Stimulated activated CD4-positive, alpha-beta T cell treated with anti-CD3 and anti-CD28 coated beads, Interleukin-2, amount 100 ng/mL, for 4 hours (primary cell): ENCODE data around the gene ARPC4.

ENCODE experiments used
- DNase-seq: peaks from one replicate; pipeline ENCODE4 v3.0.0-alpha.2; 2020; ENCODE audit warnings: low read depth

ARPC4 gene

DNA sequence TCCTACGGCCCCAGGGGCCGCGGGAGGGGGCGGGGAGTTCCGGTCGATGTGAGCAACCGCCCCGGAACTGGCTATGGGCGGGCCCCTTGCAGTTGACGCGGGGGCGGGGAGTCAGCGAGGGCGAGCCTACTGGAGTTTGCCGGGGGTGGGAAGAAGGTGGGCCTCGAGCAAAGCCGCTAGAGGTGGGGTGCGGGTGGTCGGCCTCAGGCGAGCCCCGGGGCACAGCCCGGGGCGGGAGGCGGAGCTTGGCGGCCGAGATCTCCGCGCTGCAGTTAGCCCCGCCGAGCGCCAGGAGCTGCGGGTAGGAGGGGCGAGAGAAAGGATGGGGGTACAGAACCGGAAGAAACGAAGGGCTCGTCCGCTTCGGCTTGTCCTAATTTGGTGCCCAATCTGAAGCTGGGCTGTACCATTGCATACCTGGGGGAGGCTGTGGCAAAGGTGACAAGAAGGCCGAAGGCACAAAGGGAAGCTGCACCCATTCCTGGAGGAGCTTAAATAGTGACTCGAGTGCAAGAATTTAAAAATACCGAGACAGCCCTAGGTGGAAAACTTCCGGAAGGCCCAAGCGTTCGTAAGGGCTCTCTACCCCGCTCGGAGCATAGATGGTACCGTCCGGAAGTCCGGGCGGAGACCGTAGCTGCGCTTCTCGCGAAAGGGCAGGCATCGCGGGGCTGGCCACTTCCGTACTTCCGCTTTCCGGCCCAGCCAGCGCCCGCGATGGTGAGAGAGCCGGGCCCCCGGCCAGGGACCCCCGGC lies at the start of gene ARPC4, which contains the start of gene TADA3:
Gene ARPC4 (plus strand): TSS at position 678 of the 756 bp plus-strand sequence. CDS start 40 bp downstream, at position 718.
Gene TADA3 (minus strand): TSS at position 69 of the 756 bp plus-strand sequence. CDS start 1,007 bp downstream, outside the sequence.
- DNase-seq: peak; percentile 92

DNA sequence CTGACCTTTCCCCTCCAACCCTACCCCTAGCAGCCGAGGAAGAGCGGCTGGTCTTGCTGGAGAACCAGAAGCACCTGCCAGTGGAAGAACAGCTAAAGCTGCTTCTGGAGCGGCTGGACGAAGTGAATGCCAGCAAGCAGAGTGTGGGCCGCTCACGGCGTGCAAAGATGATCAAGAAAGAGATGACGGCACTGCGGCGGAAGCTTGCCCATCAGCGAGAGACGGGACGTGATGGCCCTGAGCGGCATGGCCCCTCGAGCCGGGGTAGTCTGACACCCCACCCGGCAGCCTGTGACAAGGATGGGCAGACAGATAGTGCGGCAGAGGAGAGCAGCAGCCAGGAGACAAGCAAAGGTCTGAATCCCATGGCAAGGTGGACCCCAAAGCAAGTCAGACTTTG lies 49.3 kb upstream of the ARPC4 start:
- DNase-seq: no peak

DNA sequence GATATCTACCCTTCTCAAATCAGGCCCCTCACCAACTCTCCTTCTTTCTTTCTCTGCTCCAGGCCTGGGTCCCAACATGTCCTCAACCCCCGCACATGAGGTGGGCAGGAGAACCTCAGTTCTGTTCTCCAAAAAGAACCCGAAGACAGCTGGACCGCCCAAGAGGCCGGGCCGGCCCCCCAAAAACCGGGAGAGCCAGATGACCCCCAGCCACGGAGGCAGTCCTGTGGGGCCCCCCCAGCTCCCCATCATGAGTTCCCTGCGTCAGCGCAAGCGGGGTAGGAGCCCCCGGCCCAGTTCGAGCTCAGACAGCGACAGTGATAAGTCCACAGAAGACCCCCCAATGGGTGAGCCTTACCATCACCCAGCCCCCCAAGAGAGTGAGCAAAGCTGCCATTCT lies 48.7 kb upstream of the ARPC4 start:
- DNase-seq: no peak

DNA sequence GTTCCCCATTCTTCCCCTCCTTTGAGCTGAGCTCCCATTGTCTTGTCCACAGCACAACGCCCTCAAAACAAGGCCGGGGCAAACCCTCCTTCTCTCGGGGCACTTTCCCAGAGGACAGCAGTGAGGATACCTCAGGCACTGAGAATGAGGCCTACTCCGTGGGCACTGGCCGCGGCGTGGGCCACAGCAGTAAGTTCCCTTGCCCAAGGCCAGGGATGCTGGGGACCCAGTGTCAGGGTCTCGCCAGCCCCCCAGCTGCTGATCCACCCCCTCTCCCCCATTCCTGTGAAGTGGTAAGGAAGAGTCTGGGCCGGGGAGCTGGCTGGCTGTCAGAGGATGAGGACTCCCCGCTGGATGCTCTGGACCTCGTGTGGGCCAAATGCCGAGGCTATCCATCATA lies 47.4 kb upstream of the ARPC4 start:
- DNase-seq: no peak

- no peak for DNase-seq
Measured at GRCh38 chr3:9746330-9746729, 46.6 kb upstream of the ARPC4 start.

- DNase-seq: no peak
Measured at GRCh38 chr3:9747267-9747666, 45.6 kb upstream of the ARPC4 start.

DNA sequence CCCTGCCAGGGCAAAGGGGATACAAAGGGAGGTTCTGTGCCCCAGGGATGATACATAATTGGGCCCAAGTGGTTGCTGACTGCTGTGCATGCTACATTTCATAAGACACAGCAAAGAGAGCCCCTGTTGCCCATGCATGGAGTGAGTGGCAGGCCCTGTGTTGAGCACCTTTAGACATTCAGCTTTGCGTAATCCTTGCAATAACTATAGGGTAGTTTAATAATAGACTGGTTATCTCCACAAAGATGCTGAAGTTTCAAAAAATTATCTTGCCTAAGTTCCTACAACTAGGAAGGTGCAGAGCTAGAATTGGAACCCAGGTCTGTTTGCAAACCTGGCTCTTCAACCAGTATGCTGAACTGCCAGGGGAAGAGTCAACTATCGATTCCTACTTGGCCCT lies 44.9 kb upstream of the ARPC4 start:
- no peak for DNase-seq

DNA sequence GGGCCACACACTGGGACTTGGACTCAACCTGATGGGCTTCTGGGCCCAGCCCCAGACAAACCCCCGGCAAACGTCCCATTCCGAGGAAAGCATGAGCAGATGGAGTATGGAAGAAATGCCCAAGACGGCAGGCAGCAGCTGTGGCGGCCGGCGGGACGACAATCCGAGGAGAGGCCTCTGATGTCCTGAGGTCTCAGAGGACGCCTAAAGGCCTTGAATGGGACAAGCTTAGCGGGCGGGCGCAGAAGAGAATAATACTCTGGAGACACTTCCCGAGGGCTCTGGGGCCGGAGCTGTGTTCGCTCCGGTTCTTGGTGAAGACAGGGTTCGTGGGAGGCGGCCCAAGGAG lies 43.6 kb upstream of the ARPC4 start:
- no peak for DNase-seq

DNA sequence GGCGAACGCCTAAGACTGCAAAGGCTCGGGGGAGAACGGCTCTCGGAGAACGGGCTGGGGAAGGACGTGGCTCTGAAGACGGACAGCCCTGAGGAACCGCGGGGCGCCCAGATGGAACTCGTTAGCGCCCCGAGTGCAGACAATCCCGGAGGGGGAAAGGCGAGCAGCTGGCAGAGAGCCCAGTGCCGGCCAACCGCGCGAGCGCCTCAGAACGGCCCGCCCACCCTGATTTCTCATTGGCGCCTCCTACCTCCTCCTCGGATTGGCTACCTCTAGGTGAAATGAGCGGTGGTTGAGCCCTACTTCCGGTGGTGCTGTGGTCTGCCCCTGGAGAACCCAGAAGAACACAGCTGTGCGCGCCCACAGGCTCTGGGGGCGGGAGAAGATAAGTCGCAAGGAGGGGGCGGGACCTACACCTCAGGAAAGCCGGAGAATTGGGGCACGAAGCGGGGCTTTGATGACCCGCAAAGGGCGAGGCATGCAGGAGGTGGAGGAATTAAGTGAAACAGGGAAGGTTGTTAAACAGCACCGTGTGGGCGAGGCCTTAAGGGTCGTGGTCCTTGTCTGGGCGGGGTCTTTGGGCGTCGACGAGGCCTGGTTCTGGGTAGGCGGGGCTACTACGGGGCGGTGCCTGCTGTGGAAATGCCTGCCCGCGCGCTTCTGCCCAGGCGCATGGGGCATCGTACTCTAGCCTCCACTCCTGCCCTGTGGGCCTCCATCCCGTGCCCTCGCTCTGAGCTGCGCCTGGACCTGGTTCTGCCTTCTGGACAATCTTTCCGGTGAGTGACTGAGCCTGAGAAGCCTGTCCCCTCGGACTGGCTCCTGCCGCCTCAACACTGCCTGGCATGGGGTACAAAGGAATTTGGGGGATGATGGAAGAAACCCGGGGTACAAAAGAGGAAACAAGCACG lies 43.0 kb upstream of the ARPC4 start, which contains the start of gene OGG1:
Gene OGG1 (plus strand): TSS at position 308 of the 911 bp plus-strand sequence. CDS start 335 bp downstream, at position 643.
- peak; percentile 96 for DNase-seq

DNA sequence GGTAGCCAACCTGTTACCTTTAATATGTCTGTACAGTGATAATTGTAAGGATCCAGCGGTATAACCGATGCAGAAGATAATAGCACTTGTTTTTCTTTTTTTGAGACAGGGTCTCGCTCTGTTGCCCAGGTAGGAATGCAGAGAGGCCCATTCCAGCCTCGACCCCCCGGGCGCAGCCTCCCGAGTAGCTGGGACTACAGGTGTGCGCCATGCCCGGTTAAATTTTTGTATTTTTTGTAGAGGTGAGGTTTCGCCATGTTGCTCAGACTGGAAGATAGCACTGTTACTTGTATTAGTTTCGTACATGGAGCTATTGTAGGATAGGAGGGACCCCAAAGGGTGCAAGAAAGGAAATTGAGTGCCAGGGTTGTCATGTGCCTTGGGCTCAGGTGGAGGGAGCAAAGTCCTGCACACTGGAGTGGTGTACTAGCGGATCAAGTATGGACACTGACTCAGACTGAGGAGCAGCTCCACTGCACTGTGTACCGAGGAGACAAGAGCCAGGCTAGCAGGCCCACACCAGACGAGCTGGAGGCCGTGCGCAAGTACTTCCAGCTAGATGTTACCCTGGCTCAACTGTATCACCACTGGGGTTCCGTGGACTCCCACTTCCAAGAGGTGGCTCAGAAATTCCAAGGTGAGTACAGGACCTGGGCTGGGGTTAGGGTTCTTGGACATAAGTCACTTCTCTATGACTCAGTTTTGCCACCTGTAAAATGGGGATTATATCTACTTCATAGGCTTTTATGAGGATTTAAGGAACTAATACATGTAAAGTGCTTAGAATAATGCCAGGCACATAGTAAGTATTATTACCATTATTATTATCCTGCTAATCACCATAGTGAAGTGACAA lies 42.1 kb upstream of the ARPC4 start:
- DNase-seq: no peak

GRCh38 chr3:9754678-9755077 lies 38.2 kb upstream of the ARPC4 start:
- no peak for DNase-seq

DNA sequence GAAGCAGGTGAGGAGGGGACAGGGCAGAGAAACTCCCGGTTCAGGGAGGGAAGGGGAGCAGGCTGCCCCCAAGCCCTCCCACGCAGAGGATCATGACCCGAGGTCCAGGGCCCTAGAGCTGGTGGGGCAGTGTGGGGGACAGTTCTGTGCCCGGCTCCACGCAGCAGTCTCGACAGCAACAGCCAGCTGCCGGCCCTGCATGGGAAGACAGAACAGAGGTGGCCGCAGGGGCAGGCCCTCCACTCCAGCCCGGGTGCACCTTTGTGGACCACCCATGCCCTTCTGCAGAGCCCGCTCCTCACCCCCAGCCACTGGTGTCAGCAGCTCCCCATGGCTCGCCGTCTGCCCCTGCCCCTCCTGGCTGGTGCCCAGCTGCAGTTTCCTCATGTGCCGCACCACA lies 35.5 kb upstream of the ARPC4 start:
- DNase-seq: no peak

DNA sequence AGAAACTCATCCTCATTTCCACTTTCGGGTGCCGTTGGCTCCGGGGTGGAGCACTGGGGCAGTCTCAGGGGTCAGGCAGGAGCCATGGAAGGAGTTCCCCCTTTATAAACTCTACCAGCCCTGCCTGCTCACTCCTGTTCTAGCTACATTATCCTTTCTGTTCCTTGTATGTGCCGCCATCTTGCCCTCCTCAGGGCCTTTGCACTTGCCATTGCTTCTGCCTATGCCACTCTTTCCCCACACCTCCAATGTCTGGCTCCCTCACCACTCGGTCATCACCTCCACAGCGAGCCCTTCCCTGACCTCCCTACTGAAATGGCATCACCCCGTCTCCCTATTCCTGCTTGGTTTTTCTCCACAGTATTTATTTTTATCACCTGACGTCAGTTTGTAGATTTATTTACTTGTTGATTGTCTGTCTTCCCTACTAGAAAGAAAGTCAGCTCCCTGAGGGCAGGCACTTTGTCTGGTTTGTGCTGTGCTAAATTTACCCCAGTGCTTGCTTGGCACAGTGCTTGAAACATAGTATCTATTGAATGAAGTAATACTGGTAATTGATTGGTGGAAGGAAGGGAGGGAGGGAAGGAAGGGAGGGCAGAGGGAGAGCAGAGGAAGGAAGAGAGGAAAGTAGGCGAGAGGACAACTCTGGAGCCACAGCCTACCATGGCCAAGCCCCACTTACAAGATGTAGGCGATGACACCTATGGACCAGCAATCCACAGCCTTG lies 31.9 kb upstream of the ARPC4 start:
- DNase-seq: no peak

GRCh38 chr3:9761919-9762318 lies 31.0 kb upstream of the ARPC4 start:
- DNase-seq: no peak

DNA sequence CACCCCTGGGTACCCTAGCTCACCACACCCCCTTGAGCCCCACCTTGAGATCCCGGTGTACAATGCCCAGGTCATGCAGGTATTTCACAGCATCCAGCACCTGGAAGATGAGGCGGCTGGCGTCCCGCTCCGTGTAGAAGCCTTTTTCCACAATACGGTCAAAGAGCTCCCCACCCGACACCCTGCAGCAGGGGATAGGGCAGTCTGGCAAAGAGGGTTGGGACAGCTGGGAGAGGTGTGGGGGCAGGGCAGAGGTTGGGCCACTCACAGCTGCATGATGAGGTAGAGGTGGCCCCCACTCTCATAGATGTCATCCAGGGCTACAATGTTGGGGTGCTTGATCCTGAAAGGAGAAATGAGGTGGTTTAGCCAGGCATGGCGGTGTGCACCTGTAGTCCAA lies 30.0 kb upstream of the ARPC4 start:
- DNase-seq: no peak

DNA sequence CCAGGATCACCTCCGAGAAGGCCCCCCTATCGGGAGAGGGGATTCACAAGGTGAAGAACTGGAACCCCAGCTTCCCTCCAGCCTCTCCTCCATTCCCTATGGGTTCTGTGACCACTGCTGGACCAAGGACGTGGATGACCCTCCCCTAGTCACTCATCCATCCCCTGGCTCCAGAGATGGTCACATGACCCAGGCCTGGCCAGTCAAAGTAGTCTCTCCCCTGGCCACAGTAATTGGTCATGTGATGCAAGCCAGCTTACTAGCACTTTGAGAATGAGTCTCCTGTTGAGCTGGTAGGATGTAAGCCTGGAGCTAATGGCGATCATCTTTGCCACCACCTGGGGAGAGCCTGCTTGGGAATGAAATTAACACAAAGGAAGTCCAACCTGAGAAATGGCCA lies 27.0 kb upstream of the ARPC4 start:
- DNase-seq: no peak

- DNase-seq: no peak
Measured at GRCh38 chr3:9767418-9767817, 25.5 kb upstream of the ARPC4 start.

- DNase-seq: no peak
Measured at GRCh38 chr3:9768141-9768775, 24.6 kb upstream of the ARPC4 start.

DNA sequence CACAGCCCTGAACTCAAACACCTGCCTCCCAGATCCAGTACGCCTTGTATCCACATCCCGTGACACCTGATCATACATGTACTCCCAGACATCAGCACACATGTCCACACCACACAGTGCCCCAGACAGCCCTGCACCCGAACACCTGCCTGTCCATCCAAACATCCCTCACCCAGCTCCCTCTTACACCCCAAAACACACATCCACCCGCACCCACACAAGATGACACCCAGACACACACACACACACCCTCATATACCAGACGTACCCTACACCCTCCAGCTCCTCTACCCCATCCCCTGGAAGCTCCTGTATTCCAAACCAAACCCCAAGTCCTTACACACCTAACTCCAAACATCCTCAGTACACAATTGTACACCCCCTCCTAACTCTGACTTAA lies 23.9 kb upstream of the ARPC4 start:
- no peak for DNase-seq

- DNase-seq: peak; percentile 51
Measured at GRCh38 chr3:9769426-9770275, 23.2 kb upstream of the ARPC4 start, which contains the start of gene CAMK1. Gene CAMK1 (minus strand): TSS chr3:9769947. CDS start chr3:9767749, 2,198 bp downstream.
